Mesenteric fat pad (tissue), 1 donor: ENCODE measurements around the gene RPGR. TPM values are rescaled to one million over a fixed set of nuclear protein-coding genes. Genes with fewer than 3 reads are reported as not detected.

Experiments used
- DNase-seq: peaks from one replicate; pipeline ENCODE4 v3.0.0-alpha.2; 2020; ENCODE audit warnings: low spot score
- total RNA-seq: library from RNA; stranded (reverse); fragmentation: NEBNext Ultra II Directional; extraction: Animal tissue kit (Norgen Biotek cat#: 25700); gene quantifications from one replicate; pipeline ENCODE4 v1.2.1, GENCODE V29; 2021
- donor health status: DM: yes; HTN: yes; CAD: no.

RPGR gene
- total RNA-seq, 1 donor from 2014 or later = 31.2 TPM

DNA sequence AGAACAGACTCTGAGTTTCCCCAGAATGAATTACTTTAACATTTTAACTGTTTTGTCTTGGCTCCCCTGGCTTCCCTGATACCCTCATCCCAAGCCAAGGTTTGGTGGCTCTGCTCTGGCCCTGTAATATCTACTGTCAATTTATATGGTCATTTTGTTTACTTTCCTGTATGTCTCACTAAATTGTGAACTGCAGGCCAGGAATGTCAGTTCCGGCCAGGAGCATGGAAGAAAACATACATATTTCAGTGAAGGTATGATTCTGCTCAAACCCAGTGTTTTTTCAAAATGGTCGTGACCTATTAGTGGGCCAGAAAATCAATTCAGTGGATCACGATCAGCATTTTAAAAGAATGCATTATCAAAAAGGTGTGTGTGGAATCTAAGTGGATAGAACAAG lies 1.2 kb downstream of the RPGR start:
- DNase-seq = no peak

DNA sequence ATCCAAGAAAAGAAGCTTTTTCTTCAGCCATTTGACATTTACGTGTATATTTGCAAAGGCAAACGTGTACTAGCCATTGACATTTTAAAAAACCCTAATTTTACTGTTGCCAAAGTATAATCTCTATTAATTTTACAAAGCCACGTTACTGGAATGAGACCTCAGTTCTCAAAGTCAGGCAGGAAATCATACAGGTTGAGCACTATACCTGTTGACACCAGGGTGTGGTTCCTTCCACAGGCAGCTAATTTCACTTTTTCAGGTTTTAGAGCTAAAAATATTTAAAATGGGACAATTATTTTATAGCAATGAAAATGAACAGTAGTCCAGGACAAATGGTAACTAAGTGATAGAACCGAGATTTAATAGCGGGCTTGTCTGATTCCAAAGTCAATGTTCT lies 6.5 kb downstream of the RPGR start:
- no peak for DNase-seq

DNA sequence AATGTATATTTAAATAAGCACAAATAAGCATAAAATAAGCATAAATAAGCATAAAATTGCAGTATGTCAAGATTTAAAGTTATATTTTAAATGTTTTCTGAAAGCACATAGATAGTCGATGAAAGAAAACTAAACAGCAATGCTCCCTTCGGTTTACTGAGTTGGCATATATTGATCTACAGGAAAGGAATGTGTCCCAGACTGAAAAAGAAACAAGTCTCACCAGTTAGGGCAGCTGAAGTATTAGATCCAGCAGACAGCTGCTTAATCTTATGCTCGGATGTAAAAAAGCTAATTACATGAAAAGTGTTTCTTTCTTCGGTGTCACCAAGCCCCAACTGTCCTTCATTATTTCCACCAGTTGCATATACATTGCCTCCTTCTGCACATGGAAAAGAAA lies 8.7 kb downstream of the RPGR start:
- DNase-seq = no peak

DNA sequence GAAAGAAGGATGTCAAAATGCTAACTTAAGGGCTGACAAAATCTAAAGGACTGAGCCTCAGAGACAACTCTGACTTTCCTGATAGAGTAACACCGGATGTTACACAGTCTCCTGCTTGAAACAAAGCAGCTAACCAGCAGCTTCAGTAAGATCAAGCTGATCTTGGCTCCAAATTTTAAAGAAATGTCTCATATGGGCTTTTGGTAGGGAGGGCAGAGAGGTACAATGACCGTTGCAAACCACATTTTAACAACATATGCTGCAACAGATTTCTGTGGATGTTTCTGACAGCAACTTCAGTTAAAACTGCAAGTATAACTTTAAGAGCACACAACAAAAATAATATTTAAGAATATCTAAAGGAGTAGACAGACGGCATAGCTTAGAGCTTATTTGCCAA lies 9.1 kb downstream of the RPGR start:
- DNase-seq = no peak

DNA sequence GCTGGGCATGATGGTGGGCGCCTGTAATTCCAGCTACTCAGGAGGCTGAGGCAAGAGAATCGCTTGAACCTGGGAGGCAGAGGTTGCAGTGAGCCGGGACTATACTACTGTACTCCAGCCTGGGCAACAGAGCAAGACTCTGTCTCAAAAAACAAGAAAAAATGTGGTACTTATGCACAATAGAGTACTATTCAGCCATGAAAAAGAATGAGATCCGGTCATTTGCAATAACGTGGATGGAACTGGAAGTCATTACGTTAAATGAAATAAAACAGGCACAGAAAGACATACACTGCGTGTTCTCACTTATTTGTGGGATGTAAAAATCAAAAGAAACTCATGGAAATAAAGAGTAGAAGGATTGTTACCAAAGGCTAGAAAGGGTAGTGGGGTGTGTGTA lies 12.1 kb downstream of the RPGR start:
- DNase-seq = no peak

DNA sequence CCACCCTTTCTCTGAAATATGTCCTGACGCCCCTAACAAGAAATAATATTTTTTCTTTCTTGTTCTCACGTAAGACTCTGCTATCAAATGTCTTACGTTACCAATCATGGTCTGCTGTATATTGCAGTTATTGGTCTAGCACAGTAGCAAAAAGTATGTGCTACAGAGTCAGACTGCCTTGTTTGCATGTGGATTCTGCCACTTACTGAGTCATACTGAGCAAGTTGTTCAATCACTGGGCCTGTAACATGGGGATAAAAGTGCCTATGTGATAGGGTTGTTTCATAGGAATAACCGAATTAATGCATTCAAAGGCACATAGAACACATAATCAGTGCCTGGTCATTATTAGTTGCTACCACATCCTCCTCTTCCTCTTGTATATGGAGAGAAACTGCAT lies 14.1 kb downstream of the RPGR start:
- no peak for DNase-seq

DNA sequence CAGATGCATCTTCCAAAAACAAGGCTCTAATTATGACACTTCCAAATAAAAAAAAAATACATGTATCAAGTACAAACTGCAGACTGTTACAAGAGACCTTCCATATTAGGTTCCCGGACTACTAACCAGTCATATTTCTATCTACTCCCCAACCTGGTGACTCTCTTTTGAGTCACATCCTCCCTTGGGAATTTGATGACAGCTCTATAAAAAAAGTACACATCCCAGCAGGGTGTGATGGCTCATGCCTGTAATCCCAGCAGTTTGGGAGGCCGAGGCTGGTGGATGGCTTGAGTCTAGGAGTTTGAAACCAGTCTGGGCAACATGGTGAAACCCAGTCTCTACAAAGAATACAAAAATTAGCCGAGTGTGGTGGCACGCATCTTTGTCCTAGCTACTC lies 14.9 kb downstream of the RPGR start:
- no peak for DNase-seq

DNA sequence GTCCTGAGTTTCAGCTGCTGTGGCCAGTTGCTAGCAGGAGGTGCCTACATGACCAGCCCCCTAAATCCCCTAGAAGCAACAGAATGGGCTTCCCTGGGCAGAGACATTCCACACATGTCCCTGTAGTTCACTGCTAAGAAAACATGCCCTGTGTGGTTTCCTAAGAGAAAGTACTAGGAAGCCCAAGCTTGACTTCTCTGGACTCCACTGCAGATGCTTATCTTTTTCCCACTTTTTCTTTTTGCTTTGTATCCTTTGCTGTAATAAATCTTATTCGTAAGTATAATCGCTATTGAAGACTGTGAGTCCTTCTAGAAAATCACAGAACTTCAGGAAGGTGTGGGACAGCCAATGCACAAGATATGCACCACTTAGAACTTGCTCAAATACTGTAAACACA lies 15.6 kb downstream of the RPGR start:
- no peak for DNase-seq

DNA sequence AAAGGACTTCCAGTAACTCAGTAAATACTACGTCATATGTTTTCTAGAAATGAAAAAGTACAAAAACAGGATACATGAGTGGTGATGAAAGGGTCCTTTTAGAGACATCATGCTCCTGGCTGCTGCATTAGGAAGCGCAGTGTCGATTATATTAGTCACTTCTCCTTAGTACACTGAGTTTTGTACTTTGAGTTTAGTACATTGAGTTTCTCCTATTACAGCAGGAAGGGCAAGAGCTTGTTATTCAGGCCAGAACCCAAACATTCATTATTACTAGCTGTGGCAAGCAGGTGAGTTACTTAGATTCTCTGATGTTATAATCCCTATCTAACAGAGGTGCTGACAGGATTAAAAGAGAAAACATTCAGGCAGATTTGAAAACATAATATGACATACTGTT lies 21.3 kb downstream of the RPGR start:
- no peak for DNase-seq

DNA sequence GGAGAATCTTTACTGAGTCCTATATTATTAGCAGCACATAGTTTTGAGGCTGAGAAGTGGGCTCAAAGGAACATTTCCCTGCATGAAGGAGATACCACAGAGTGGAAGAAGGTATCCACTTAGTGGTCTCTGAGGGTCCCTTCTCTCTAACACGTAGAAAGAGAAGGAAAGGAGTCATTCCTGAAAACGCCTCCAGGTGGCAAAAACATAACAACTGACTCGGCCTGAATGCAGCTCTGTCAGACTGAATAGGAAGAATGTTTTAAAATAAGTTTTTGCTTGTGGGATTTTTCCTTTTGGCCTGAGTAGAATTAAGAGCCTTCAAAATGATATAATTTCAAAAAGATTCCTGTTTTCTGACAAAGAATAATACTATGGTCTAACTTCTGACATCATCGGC lies 23.3 kb downstream of the RPGR start:
- DNase-seq = no peak

DNA sequence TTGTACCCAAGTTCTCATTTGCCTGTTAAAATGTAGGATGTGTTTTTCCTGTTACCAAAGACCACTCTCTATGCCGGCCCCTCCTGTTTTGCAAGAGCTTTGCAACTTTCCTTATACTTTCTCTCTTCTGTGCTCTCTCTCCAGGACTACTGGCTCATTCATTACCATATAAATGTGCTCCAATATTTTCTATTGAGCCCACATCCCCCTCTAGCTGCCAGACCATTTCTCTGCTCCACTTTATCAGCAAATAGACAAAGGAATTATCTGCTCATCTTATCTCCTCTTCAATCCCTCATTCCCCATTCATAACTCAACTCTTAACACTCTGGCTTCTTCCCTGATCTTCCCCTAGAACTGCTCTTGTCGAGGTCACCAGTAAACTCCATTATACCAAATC lies 33.6 kb downstream of the RPGR start:
- DNase-seq = no peak

DNA sequence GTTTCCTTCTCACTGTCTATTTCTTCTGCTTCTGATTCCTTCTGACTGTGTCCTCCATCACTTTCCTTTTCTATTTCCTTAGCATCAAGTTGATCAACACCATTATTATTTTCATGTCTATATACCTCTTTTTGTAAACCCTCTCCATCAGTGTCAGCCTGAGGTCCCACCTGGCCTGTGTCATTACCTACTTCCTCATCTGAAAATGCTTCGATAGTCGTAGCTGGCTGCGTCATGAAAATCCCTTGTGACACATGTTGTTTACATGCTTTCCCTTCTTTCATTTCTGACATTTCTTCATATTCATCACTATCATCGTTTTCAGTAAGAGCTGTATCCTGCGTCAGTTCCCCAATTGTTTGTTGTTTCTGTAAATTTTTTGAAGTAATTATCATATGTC lies 39.6 kb downstream of the RPGR start:
- no peak for DNase-seq

DNA sequence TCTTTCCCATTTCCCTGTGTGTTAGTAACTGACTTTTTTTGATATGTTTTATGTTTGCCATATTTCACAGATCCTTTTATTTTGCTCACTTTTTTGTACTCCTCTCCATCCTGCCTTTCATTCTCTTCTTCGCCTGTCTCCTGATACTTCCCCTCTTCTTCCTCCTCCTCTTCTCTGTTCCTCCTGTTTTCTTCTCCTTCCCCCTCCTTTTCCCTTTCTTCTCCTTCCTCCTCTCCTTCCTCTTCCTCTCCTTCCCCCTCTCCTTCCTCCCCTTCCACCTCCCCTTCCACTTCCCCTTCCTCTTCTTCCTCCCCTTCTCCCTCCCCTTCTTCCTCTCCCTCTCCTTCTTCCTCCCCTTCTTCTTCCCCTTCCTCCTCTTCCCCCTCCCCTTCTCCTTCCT lies 41.7 kb downstream of the RPGR start:
- no peak for DNase-seq

DNA sequence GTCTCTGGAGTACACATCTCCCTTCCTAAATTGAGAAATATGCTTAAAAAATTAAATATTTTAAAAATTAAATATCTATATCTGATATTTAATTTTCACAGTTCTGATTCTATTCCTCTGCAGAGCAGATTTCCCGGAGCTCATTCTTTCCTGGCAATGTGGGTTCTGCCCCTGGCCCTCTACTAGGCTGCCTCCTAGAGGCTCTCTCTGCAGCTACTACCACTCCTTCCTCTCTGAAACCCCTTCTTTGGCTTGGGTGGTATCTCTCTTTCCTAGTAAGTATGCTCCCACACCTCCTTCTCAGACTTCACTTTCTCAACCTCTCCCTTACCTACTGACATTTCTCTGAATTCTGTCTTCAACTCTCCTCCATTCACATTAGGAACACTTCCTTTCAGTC lies 45.3 kb downstream of the RPGR start:
- no peak for DNase-seq

DNA sequence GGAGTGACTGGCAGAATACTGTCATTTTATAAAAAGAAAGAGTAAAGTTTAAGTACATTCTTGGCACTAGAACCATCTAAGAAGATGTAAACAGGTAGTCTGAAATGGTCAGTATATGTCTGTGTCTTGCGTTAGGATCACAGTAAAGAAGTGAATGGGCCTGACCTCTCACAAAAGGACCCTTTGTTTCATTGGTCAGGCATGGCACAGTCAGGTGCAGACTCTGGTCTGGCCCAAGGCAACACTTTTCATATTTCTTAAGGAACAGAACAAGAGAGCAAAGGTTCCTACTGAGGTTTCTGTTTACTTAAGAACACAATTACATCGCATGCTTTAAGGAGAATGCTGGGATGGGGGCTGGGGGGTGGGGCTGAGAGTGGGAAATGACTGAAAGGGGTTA lies 48.1 kb downstream of the RPGR start:
- DNase-seq = no peak

DNA sequence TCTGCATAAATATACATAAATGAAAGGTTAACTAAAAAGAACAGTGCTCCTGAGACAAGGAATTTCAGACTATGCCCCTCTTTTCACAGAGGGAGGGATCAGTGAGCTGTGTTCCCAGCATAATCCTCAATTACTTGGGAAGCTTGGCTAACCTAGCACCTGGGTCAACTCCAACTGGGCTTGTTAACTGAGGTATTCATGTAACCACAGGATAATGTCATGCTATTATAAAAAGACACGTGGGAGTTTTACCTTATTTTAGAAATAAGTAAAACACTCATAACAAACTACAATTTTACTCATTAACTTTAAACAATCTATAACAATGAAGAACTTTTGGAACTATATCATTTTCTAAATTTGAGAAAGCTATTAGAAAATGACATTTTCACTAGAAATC lies 48.6 kb downstream of the RPGR start:
- no peak for DNase-seq

DNA sequence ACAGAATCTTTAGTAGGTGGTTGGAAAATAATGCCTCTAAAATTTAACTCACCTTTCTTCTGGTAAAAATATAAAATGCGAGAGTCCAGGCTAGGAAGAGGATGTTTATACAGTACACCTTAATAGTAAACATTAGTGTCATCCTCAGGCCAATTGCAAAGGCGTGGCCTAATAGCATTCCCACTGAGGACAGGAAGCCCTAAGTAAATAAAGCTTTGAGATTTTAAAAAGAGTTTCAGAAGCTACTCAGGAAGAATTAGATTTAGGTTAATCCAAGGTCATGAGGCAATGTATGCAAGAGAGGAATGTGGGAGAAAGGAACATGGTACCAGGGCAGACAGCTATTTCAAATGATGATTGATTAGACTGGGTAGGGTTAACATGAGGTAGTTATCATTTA lies 49.5 kb downstream of the RPGR start:
- no peak for DNase-seq

DNA sequence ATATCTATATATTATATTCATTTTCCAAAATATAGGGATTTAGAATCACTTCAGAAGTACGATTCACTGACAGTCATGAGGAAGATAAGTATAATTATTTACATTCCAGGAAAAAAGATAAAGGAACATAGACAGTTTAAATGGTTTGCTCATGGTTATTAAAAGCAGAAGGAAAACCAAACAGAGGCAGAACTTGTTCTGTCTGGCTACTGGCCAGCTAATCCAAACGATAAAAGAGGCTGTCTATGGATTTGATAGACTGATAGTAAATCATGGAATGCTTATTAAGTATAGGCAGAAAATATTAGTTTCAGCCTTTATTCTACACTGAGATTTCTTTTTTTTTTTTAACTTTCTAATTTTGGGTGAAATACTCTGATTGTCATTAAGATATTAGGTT lies 50.2 kb downstream of the RPGR start:
- no peak for DNase-seq

DNA sequence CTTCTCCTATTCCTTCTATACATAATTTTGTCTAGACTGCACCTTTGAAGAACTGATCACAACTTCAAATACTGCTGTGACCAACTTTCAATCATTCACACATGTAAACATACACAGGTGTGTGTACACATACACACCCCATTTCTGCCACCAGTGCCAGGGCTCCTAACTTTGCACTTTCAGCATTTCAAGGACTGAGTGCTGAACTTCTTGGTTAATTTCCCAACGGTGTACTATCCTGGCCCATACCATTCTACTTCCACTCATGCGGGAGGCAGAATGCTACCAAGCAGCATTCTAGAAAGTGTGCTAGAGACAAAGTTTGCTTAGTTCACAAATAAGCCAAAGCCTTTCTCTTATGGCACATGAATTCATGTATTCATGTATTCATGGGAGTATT lies 51.2 kb downstream of the RPGR start:
- DNase-seq = no peak

DNA sequence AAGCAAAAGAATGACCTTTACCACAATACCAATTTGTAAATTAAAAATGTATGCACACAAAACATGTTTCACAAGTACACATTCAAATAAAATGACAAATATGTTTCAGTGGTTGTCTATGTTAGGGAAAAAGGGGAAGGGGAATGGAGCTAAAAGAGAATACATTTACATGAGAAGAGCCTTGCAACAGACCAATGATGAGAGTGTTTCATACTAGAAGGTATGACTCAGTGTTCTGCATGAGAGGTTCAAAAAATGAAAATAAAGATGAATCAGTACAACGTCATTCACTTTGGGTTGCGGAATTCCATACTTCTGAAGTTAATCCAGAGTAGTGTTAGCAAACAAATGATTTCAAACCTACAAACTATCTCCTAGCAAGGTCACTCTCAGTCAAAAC lies 51.7 kb downstream of the RPGR start:
- no peak for DNase-seq

DNA sequence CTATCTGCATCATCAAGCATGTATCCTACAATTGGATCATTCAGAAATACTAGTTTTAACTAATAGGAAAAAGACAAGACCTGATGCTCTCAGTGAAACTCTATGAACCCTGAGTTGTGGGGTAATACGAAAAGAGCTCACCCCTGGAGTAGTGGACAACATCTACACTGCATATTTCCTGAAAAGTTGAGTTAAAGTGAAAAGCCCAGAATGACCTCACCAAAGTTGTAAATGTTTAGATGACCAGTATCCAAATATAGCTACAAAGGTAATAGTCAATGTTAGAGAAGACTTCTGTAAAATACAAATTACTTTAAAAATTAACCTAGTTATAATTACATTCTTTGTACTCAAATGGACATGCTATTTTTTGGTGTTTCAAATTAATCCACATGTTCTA lies 53.9 kb downstream of the RPGR start:
- no peak for DNase-seq

DNA sequence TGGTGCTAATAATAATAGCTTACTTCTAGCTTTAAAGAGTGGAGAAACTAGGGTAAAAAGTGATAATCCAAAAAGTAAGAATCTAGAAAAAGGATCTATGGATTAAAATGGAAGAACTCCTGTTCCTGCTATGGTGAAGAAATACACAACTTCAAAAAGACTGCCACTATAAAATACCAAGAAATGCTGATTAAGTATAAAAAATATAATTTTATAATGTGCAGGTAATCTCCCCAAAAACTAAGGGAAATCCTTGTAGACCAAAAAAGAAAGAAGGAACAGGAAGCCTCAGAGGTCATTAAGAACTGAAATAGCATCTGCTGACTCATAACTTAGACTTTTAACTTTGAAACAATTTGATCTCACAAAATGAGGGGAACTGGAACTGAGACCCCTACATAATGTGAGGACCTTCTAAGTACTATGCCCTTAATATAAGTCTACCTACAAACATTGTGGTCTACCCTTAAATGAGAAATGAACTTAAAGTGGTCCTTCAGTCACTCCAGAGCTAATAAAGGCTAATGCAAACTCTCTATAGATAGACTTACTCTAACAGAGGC lies 56.1 kb downstream of the RPGR start:
- no peak for DNase-seq

DNA sequence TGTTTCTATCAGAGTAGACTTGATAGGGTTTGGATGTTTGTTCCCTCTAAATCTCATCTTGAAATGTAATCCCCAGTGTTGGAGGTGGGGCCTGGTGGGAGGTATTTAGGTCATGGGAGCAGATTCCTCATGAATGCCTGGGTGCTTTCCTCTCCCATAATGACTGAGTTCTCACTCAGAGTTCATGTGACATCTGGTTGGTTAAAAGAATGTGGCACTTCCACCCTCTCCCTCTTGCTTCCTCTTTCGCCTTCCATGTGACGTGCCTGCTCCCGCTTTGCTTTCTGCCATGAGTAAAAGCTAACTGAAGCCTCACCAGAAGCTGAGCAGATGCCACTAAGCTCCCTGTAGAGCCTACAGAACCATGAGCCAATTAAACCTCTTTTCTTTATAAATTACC lies 59.3 kb downstream of the RPGR start:
- no peak for DNase-seq
